ENCODE results near the gene PLEKHG4.
A peak's percentile ranks its signal among the peaks of the same experiment; 100 is the strongest.

PLEKHG4 gene, protein sequence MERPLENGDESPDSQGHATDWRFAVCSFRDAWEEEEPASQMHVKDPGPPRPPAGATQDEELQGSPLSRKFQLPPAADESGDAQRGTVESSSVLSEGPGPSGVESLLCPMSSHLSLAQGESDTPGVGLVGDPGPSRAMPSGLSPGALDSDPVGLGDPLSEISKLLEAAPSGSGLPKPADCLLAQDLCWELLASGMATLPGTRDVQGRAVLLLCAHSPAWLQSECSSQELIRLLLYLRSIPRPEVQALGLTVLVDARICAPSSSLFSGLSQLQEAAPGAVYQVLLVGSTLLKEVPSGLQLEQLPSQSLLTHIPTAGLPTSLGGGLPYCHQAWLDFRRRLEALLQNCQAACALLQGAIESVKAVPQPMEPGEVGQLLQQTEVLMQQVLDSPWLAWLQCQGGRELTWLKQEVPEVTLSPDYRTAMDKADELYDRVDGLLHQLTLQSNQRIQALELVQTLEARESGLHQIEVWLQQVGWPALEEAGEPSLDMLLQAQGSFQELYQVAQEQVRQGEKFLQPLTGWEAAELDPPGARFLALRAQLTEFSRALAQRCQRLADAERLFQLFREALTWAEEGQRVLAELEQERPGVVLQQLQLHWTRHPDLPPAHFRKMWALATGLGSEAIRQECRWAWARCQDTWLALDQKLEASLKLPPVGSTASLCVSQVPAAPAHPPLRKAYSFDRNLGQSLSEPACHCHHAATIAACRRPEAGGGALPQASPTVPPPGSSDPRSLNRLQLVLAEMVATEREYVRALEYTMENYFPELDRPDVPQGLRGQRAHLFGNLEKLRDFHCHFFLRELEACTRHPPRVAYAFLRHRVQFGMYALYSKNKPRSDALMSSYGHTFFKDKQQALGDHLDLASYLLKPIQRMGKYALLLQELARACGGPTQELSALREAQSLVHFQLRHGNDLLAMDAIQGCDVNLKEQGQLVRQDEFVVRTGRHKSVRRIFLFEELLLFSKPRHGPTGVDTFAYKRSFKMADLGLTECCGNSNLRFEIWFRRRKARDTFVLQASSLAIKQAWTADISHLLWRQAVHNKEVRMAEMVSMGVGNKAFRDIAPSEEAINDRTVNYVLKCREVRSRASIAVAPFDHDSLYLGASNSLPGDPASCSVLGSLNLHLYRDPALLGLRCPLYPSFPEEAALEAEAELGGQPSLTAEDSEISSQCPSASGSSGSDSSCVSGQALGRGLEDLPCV

DNA sequence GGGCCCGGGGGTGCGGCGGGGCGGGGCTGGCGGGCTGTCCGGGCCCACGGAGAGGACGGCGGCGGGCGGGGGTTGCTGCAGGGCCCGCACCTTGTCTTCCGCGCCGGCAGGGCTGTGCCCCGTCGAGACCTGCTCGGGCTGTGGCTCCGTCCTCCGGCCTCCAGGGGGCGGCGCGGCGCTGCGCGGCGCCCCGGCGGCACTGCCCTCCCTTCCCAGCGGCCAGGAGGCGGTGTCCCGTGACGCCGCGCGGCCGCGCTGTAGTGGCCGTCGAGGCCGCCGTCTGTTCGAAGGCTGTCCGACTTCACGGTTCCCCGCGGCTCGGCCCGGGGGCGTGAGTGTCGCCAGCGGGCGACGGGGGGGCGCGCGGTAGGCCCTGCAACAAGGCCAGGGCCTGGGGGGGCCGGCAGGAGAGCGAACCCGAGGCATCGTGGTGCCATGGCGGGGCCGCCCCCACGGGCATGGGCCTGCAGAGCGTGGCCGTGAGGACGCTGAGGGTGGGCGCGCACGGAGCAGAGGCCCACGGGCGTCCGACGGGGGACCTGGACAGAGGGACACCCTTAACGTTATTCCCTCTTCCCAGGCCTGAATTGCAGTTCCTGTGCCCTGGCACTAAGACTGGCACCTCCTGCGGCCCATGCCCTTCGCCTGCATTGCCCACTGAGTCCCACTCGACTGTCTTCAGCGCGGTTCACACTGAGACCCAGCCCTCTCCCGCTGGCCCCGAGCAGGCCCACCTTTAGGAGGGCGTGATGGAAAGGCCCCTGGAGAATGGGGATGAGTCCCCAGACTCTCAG, at the start of gene PLEKHG4:
PLEKHG4 (plus strand) TSS at position 237 of the 794 bp plus-strand sequence; CDS start at position 750, 513 bp downstream.
- peak; percentile 36 for DNase-seq

DNA sequence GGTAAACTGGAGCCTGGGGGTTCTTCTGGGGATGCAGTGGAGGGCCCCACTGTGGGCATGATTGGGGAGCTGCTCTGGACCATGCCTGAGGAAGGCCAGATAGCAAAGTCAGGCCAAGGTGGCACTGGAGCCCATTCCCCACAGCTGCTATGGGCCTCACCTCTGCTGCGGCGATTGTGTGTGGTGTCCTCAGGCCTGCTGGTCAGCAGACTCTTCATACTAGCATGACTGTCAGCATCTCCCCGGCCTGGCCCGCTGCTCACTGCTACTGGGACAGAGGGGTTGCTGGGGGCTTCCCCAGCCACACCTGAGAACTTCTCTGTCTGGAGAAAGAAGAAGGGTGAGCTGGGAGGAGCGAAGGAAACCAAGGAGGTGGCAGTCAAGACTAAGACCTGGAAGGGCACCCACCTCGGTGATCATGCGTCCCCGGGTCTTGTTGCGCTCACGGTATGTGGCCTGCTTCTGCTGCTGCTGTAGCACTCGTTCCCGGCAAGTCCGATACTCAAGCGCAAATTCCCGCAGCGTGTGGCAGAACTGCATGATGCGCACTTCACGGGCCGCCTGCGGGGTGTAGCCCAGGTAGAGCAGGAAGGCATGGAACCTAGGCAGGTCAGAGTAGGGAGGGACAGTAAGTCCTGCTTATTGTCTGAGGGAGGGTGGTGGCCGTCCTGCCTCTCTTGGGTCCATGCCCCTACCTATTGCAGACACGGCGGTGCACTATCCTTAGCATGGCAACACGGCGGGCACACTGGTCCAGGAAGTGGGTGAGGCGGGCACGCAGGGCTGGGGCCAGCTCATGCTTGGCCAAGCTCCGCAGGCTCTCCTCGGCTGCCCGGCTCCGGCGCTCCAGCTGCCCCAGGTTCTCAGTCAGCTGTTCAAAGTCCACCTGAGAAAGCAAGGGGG, 49.2 kb upstream of the PLEKHG4 start:
- no peak for DNase-seq

DNA sequence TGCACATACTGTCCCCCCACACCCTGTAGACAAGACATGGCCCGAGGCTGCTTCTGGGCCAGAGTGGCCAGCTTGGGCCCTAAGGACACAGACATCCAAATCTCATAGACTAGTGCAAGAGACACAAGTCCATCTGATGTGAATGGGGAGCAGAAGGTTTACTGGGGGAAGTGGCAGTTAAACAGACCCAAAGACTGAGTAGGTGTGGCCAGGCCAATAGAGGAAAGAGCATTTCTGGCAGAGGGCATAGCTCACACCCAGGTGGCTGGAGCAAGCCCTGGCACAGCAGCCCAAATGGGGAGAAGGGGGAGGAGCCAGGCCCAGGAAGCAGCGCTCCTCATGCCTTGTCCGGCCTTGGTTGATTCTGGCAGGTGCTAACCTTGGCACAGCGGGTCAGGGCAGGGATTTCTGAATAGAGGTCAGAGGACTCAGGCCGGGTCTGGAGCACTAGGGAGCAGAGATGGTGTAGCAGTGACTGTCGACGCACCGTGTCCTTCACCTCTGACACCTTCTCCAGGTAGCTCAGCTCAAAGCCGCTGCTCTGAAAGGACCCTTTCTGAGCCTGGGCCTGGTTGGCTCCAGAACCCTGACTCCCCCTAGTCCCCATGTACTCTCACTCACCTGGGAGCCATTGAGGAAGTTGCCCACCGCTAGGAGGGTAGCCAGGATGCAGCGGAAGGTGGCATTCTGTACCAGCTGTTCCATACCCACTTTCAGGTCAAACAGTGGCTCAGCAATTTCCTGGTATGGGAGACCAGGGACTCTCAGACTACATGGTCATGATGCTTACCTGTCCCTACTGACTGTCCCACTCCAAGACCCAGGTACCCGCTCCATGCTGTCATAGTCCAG, 48.3 kb upstream of the PLEKHG4 start:
- DNase-seq, result no peak

DNA sequence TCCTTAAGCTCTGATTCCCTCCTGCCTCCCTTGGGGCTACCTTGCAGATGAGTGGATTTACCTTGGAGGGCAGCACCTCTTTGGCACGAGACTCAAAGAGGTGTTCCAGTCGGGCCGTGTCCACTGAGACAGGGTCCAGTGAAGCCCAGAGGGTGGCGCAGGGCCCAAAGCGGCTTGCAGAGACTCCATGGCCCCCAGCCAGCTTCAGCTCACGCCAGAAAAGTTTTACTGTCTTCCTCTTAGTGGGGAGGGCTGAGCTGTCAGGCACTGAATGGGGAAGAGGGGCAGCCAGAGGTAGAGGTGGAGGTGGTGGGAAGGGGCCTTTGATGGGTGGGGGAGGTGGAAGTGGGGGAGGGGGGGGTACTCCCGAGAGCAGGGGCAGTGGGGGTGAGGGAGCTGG, 45.7 kb upstream of the PLEKHG4 start:
- no peak for DNase-seq

DNA sequence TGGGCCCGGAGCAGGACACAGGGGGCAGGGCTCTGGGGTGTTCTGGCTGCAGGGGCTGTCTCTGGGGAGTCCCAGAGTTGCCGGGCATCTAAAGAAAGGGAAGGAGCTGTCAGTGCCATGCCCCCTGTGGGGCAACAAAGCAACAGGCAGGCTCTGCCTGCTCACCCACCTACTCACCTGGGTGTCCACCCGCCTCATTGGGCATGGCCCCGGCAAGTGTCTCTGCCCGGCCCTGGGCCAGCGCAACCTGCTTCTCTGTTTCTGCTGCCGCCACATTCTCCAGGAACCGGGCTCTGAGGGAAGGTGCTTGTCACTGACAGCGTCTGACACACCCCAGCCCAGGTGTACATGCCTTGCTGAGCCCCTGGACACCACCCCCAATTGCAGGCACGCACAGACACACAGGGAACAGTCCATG, 45.1 kb upstream of the PLEKHG4 start:
- DNase-seq, result no peak

DNA sequence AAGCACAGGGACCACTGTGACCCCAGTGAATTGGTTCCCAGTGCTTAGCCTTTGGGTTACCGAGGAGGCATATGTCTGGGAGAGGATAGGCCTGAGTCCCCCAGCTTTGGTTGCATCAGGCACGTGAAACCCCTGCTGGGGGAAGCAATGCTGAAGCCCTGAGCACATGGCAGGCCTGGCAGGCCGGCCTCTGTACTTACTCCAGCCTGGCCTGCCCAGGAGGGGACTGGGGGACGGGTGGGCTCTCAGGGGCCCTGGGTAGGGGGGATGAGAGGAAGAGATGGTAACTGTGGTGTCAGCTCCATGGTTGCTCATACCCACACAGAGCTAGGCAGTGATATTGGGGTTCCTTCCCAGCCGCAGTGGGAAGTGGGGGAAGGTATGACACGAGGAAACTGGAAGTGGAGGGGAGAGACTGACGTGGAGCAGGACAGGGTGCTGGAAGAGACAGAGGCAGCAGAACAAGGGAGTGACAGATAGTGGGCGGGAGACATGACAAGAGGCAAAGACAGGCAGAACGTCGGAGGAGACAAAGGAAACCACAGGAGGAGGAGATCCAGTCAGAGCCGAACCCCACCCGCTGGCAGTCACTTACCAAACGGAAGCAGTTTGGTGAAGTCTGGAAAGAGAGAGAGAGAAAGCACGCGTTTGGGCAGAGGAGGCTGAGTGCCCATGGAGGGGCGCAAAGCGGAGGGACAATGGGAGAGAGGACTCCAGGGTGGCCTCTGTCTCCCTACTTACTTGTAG, 43.3 kb upstream of the PLEKHG4 start:
- DNase-seq, result no peak

DNA sequence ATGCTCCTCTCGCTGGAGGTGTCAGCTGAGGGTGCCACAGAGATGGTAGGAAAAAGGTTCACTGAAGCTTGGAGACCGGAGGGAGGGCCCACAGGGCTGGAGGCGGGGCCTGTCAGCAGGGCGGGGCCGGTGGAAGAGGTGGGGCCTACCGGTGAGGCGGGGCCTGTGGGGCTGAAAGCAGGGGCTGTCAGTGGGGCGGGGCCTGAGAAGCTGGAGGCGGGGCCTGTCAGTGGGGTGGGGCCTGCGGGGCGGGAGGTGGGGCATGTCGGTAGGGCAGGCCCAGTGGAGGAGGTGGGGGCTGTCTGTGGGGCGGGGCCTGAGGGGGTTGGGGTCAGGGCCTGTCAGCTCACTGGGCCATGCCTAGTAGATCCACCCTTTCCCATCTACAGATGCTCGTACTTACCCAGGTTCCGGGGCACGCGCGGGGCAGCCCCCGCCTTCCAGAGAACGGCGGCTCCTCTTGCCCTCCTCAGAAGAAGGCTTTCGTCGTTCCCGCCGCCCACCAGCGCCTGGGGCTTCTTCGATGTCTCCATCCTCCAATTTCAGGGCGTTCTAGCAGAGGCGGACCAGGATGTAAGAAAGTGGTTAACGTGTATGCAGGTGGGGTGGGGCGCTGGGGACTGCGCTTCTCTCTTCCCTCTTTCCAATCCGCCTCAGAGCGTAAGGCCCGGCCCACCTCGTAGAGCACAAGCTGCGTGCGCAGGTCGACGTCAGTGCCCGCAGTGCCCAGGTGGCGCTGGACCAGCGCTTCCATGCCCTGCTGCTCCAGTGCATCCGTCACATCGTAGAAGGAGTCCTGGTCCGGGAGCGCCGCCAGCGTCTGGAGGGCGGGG, 42.6 kb upstream of the PLEKHG4 start:
- no peak for DNase-seq

DNA sequence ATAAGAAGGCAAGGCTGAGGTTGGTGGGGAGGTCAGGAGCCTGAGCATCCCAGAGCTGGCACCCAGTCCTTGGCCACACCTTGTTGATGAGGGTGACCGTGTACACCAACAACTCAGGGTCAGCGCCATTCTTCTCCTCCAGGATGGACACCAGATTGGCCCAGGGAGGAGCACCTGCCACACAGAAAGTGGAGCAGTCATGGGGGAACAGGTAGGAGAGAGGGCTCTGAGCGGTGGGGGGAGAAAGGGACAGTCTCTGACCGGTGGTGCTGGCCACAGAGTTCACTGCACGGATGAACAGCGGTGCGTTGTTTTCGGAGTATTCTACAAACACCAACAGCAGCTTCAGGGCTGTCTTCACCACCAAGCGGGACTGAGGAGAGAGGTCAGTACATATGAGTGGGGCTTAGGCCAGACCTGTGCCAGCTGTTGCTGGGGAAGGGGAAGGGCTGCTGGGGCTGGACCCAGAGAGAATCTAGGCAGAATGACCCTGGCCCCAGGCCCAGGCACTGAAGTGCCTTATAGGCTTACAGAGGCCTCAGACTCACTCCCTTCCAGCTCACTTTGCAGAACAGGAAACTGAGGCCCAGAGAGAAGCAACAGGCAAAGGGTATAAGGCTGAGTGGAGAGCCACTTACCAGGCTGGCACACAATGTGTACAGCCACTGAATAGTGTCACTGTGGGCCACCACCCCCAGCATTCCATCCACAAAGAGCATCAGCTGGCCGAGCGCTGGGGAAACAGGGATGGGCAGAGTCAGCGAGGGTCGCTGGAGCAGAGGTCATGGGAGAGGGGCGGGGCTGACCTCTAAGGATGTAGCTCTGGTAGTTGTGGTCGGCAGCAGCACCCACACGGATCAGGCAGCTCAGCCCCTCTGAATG, 41.7 kb upstream of the PLEKHG4 start:
- DNase-seq, result no peak

DNA sequence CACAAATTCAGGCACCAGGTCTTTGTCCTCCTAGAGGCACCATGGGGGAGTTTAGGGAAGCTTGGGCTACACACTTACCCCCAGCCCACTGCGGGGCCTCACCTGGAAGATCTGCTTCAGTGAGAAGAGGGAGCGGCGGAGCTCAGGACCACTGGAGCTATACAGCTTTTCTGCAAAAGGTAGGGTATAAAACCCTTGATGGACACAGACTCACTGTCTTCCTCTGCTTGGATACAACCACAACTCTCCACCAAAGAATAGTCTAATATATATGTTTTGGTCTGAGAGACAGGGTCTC, 41.1 kb upstream of the PLEKHG4 start:
- DNase-seq, result no peak

DNA sequence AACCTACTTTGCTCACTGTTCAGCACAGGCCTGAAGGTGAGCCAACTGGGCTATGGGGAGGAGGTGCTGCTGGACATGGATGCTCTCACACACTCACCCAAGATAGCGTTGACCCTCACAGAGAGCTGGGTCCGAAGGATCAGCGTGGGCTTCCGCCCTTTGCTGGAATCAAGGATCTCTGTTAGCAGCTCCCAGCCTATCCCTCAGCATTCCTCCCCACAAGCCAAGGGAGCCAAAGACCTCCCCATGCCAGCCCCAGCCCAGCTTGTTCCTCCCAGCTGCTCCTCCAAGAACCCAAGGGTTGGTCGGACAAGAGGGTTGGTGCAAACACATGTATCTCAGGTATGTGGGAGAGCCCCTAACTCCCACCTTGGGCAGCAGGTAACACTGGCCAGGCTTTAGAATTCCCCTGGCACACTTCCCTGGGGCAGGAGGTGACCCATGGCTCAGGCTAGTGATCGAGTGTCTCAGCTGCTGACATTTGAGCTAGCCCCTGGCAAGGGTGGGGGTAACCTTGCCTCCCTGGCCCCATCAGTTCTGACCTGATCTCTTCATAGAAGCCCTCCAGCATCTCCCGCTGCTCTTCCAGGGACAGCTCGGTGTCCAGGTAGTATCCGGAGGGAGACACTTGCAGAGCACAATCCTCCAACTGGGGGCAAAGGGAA, 40.4 kb upstream of the PLEKHG4 start:
- DNase-seq, result no peak

DNA sequence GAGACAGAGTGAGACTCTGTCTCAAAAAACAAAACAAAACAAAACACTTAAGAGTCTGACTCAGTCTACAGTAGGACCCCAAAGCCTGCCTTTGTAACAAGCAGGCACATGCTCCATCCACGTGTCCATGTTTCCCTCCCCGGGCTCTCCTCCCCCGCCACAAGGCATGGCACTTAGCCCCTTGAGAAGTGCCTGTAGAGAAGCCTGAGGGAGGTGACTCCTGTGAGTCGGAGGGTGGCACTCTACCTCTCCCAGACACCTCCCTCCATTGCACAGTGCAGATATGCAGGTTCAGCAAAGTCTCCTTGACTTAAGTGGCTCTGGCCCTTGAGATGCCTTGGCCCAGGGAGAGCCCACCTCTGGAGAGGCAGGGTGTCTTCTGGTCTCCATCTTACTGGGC, 38.8 kb upstream of the PLEKHG4 start:
- no peak for DNase-seq

DNA sequence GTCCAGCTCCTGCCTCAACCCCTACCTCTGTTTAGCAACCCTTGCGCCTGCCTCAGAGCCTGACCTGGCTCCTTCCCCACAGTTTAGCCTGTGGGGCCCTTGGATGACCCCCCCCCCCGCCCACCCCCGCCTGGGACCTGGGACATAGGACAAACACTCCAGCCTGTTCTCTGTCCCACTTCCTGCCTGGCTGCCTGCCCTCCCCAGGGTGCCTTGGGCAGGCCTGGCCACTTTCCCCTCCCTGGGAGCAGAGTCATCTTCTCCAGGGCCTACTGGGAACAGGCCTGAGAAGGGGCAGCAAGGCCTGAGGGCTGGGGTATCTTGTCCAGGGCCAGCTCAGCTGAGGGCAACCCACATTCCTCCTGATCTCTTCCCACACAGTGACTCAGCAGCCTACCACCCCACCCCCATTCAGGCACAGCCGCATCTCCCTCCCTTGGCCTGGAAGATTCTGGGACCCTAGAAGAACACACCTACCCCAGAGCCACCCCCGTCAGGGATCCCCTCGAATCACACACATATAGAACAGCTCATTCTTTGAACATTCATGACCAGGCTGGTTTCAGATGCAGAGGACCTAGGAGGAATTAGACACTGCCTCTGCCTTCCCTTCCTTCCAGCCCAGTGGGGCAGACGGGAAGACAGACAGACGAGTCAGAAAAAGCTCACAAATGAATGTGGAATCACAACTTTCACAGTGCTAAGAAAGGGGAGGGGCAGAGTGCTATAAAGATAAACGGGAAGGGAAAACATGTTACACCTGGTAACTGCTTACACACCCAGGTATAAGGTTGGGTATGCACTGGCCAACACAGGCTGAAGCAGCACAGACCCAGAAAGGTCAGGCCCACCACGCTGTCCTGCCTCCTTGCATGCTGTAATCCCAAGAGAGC, 38.1 kb upstream of the PLEKHG4 start:
- no peak for DNase-seq

DNA sequence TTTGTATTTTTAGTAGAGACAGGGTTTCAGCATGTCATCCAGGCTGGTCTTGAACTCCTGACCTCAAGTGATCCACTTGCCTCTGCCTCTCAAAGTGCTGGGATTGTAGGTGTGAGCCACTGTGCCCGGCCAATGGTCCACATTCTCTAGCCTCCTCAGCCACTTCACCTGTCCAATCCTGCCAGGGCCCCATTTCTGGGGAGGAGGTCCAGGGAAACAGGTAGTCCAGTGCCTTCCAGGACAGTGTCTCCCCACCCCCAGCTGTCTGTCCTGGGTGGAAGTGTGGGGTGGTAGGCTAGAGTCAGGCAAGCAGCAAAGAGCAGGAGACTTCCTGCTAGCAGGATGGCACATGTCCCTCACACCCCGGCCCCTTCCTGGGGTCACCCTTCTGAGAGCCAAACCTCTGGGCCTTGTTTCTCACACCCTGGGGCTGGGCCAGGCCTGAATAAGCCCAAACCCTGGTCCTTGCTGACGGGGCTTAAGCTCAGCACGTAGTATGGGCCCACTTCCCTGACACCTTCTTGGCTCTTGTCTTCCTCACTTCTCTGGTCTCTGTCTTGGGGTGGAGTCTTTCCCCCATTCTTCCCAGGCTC, 37.1 kb upstream of the PLEKHG4 start:
- DNase-seq, result no peak

DNA sequence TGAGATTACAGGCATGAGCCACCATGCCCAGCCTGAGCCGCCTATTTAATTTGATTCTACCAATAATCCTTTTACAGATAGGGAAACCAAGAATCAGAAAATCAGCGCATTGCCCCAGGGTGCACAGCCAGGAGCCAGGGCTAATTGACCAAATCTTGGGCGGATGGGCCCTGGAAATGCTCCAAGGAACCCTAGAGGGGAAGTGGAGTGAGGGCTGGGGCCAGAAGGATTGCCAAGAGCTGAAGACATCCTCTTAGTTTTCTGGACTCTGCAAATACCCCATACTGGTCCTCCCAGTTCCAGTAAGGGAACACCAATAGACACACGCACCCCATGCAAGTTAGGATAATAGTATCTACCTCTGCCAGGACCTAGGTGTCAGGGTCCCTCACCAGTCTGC, 35.9 kb upstream of the PLEKHG4 start:
- DNase-seq, result no peak

DNA sequence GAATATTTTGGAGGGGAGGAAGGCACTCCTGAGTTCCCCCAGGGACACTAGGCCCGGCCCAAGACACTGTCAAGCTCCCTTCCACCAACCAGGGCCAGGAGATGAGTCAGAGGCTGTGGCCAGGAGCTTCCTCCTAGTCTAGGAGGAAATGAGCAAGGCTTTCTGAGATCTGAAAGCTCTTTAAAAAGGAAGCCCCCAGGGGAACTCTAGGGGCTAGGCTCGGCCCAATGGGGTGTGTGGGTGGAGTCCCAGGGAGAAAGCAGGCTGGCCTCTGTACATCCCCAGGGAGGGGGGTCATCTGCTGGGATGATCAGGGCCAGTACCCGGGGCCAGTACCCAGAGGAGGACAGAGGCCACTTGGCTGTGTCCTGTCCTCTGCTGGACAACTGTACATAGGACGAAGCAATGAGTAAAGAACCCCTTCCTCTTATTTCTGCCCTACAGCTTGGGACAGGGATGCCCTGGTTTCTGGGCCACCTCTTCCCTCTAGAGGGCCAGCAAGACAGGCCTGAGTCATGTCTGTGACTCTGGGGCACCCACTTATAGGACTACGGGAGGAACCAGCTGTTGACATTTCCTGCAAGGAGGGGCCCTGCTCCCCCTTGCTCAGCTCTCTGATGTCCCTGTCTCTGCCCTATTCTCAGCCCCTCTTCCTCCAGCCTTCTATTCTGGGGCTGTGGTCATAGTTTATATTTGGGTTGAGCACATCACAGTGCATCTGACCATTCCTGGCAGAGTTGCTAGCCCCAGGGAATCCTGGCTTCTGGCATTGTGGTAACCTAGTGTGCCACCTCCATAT, 34.7 kb upstream of the PLEKHG4 start:
- no peak for DNase-seq
